Stimulated activated memory B cell treated with anti-CD40 and anti-IgM and Interleukin-4, amounts not matched to agents 10 μg/mL and 1 μg/mL and 100 μg/mL, for 72 hours (primary cell): ENCODE results near the gene PCNX1.

Experiments used
- ATAC-seq: fragments of 150-1000 bp; cut with Tn5 transposase; 2 replicates; pipeline ENCODE4 v1.10.0; 2021
- H3K27ac Mint-ChIP-seq: one replicate; pipeline ENCODE4 v1.8.0; 2022; ENCODE audit warnings: mild to moderate bottlenecking, mixed read lengths
- H3K27me3 Mint-ChIP-seq: one replicate; pipeline ENCODE4 v1.8.0; 2022; ENCODE audit warnings: mixed read lengths
- H3K36me3 Mint-ChIP-seq: one replicate; pipeline ENCODE4 v1.8.0; 2022; ENCODE audit warnings: mixed read lengths
- H3K4me1 Mint-ChIP-seq: one replicate; pipeline ENCODE4 v1.8.0; 2022; ENCODE audit warnings: mixed read lengths
- H3K4me3 Mint-ChIP-seq: one replicate; pipeline ENCODE4 v1.8.0; 2022; ENCODE audit warnings: mild to moderate bottlenecking, moderate library complexity, mixed read lengths
- H3K9me3 Mint-ChIP-seq: one replicate; pipeline ENCODE4 v1.8.0; 2022; ENCODE audit warnings: mixed read lengths

The PCNX1 gene

GRCh38 chr14:70885343-70886022, 21.8 kb upstream of the PCNX1 start:
- peaks cover 61% of the 10 kb centered on the region for H3K4me1 Mint-ChIP-seq
- no peaks in the 10 kb centered on the region for H3K36me3 Mint-ChIP-seq
- H3K4me3 Mint-ChIP-seq: no peak overlapping the region
- no peaks in the 10 kb centered on the region for H3K9me3 Mint-ChIP-seq
- H3K27ac Mint-ChIP-seq: no peak overlapping the region
- no peak for ATAC-seq
- H3K27me3 Mint-ChIP-seq: no peaks in the 10 kb centered on the region

GRCh38 chr14:70886421-70887206, 20.6 kb upstream of the PCNX1 start:
- H3K27ac Mint-ChIP-seq: peak overlapping the region; percentile 86
- no peaks in the 10 kb centered on the region for H3K9me3 Mint-ChIP-seq
- H3K36me3 Mint-ChIP-seq: no peaks in the 10 kb centered on the region
- peak overlapping the region; percentile 57 for H3K4me3 Mint-ChIP-seq
- peaks cover 54% of the 10 kb centered on the region for H3K4me1 Mint-ChIP-seq
- H3K27me3 Mint-ChIP-seq: no peaks in the 10 kb centered on the region
- peak; percentile 77 for ATAC-seq

- ATAC-seq: peak; percentile 80
- Mint-ChIP-seq H3K4me3 (peak overlapping the region; percentile 57), H3K4me1 (peaks cover 48% of the 10 kb centered on the region), H3K9me3 (no peaks in the 10 kb centered on the region), H3K27me3 (no peaks in the 10 kb centered on the region), H3K27ac (peak overlapping the region; percentile 86), H3K36me3 (no peaks in the 10 kb centered on the region)
Observed at GRCh38 chr14:70887207-70887681, 20.0 kb upstream of the PCNX1 start.

GRCh38 chr14:70887737-70888499, 19.3 kb upstream of the PCNX1 start:
- H3K36me3 Mint-ChIP-seq: no peaks in the 10 kb centered on the region
- H3K4me3 Mint-ChIP-seq: peak overlapping the region; percentile 57
- no peak for ATAC-seq
- no peaks in the 10 kb centered on the region for H3K27me3 Mint-ChIP-seq
- no peaks in the 10 kb centered on the region for H3K9me3 Mint-ChIP-seq
- peak overlapping the region; percentile 86 for H3K27ac Mint-ChIP-seq
- H3K4me1 Mint-ChIP-seq: peaks cover 41% of the 10 kb centered on the region

- no peak for ATAC-seq
- Mint-ChIP-seq H3K4me3 (no peak overlapping the region), H3K27me3 (peaks cover 6% of the 10 kb centered on the region), H3K27ac (no peak overlapping the region), H3K9me3 (no peaks in the 10 kb centered on the region), H3K36me3 (no peaks in the 10 kb centered on the region), H3K4me1 (peaks cover 38% of the 10 kb centered on the region)
Observed at GRCh38 chr14:70888681-70889175, 18.5 kb upstream of the PCNX1 start.

GRCh38 chr14:70889555-70889954, 17.7 kb upstream of the PCNX1 start:
- no peaks in the 10 kb centered on the region for H3K36me3 Mint-ChIP-seq
- no peak for ATAC-seq
- H3K4me1 Mint-ChIP-seq: peaks cover 40% of the 10 kb centered on the region
- peaks cover 14% of the 10 kb centered on the region for H3K27me3 Mint-ChIP-seq
- H3K4me3 Mint-ChIP-seq: no peak overlapping the region
- H3K27ac Mint-ChIP-seq: no peak overlapping the region
- no peaks in the 10 kb centered on the region for H3K9me3 Mint-ChIP-seq

- Mint-ChIP-seq H3K9me3 (no peaks in the 10 kb centered on the region), H3K27me3 (peaks cover 21% of the 10 kb centered on the region), H3K4me1 (peaks cover 33% of the 10 kb centered on the region), H3K36me3 (no peaks in the 10 kb centered on the region), H3K4me3 (no peak overlapping the region), H3K27ac (no peak overlapping the region)
- ATAC-seq: no peak
Observed at GRCh38 chr14:70890826-70891659, 16.2 kb upstream of the PCNX1 start.

GRCh38 chr14:70891737-70892136, 15.5 kb upstream of the PCNX1 start:
- Mint-ChIP-seq H3K27me3 (peaks cover 28% of the 10 kb centered on the region), H3K27ac (no peak overlapping the region), H3K9me3 (peaks cover 4% of the 10 kb centered on the region), H3K4me3 (no peak overlapping the region), H3K4me1 (peaks cover 26% of the 10 kb centered on the region), H3K36me3 (peaks cover 4% of the 10 kb centered on the region)
- no peak for ATAC-seq

- no peak for ATAC-seq
- Mint-ChIP-seq H3K36me3 (peaks cover 4% of the 10 kb centered on the region), H3K9me3 (peaks cover 4% of the 10 kb centered on the region), H3K27me3 (peaks cover 28% of the 10 kb centered on the region), H3K4me3 (peak overlapping the region; percentile 3), H3K27ac (no peak overlapping the region), H3K4me1 (peaks cover 14% of the 10 kb centered on the region)
Observed at GRCh38 chr14:70893062-70893845, 14.0 kb upstream of the PCNX1 start.

GRCh38 chr14:70893858-70894291, 13.4 kb upstream of the PCNX1 start:
- Mint-ChIP-seq H3K36me3 (peaks cover 4% of the 10 kb centered on the region), H3K27ac (peak overlapping the region; percentile 31), H3K27me3 (peaks cover 28% of the 10 kb centered on the region), H3K4me1 (peaks cover 14% of the 10 kb centered on the region), H3K4me3 (peak overlapping the region; percentile 3), H3K9me3 (peaks cover 4% of the 10 kb centered on the region)
- peak; percentile 67 for ATAC-seq

GRCh38 chr14:70894868-70895267, 12.4 kb upstream of the PCNX1 start:
- H3K27ac Mint-ChIP-seq: peak overlapping the region; percentile 31
- H3K4me1 Mint-ChIP-seq: peaks cover 14% of the 10 kb centered on the region
- ATAC-seq: no peak
- H3K36me3 Mint-ChIP-seq: peaks cover 4% of the 10 kb centered on the region
- H3K27me3 Mint-ChIP-seq: peaks cover 28% of the 10 kb centered on the region
- H3K4me3 Mint-ChIP-seq: no peak overlapping the region
- peaks cover 4% of the 10 kb centered on the region for H3K9me3 Mint-ChIP-seq

- ATAC-seq: no peak
- Mint-ChIP-seq H3K27ac (no peak overlapping the region), H3K4me3 (no peak overlapping the region), H3K4me1 (peaks cover 14% of the 10 kb centered on the region), H3K9me3 (peaks cover 4% of the 10 kb centered on the region), H3K27me3 (peaks cover 28% of the 10 kb centered on the region), H3K36me3 (peaks cover 4% of the 10 kb centered on the region)
Observed at GRCh38 chr14:70896317-70896716, 10.9 kb upstream of the PCNX1 start.

GRCh38 chr14:70896981-70897380, 10.3 kb upstream of the PCNX1 start:
- Mint-ChIP-seq H3K9me3 (peaks cover 4% of the 10 kb centered on the region), H3K27me3 (peaks cover 28% of the 10 kb centered on the region), H3K27ac (no peak overlapping the region), H3K36me3 (peaks cover 4% of the 10 kb centered on the region), H3K4me1 (peaks cover 14% of the 10 kb centered on the region), H3K4me3 (no peak overlapping the region)
- no peak for ATAC-seq

- H3K4me1 Mint-ChIP-seq: peaks cover 14% of the 10 kb centered on the region
- H3K36me3 Mint-ChIP-seq: peaks cover 4% of the 10 kb centered on the region
- H3K27ac Mint-ChIP-seq: no peak overlapping the region
- no peak overlapping the region for H3K4me3 Mint-ChIP-seq
- no peak for ATAC-seq
- peaks cover 4% of the 10 kb centered on the region for H3K9me3 Mint-ChIP-seq
- peaks cover 28% of the 10 kb centered on the region for H3K27me3 Mint-ChIP-seq
Observed at GRCh38 chr14:70897464-70897863, 9.8 kb upstream of the PCNX1 start.
